Islet precursor cell (in vitro differentiated cells): ENCODE results near the gene ANGPTL7.

Source experiments
- DNase-seq: peaks from one replicate; pipeline ENCODE4 v3.0.0-alpha.2; 2018

Gene ANGPTL7

GRCh38 chr1:11207898-11208611 is 18.9 kb downstream of the ANGPTL7 start:
- DNase-seq, result no peak

- no peak for DNase-seq
Measured at GRCh38 chr1:11211461-11211860, 22.3 kb downstream of the ANGPTL7 start.

- DNase-seq, result no peak
Measured at GRCh38 chr1:11211925-11212587, 22.9 kb downstream of the ANGPTL7 start.

GRCh38 chr1:11214698-11215380 is 25.7 kb downstream of the ANGPTL7 start:
- DNase-seq, result no peak

GRCh38 chr1:11215381-11216005 is 26.3 kb downstream of the ANGPTL7 start:
- DNase-seq, result no peak

- DNase-seq, result no peak
Measured at GRCh38 chr1:11216074-11216473, 26.9 kb downstream of the ANGPTL7 start.

GRCh38 chr1:11227106-11228077 is 38.2 kb downstream of the ANGPTL7 start:
- DNase-seq, result no peak

GRCh38 chr1:11229203-11229602 is 40.0 kb downstream of the ANGPTL7 start:
- no peak for DNase-seq

GRCh38 chr1:11233208-11233607 is 44.1 kb downstream of the ANGPTL7 start:
- DNase-seq, result no peak

GRCh38 chr1:11237356-11237755 is 48.2 kb downstream of the ANGPTL7 start:
- no peak for DNase-seq

- DNase-seq, result no peak
Measured at GRCh38 chr1:11238311-11238710, 49.2 kb downstream of the ANGPTL7 start.

- no peak for DNase-seq
Measured at GRCh38 chr1:11245248-11245647, 56.1 kb downstream of the ANGPTL7 start.
